SK-N-SH (cell line): ENCODE measurements around the gene TRAF7. TPM values are rescaled to one million over a fixed set of nuclear protein-coding genes. Genes with fewer than 3 reads are reported as not detected.

Experiments used
- CTCF ChIA-PET: fragments of 300-600, 350-600 bp; formaldehyde crosslinking; extraction: SDS; loops from one replicate; lab custom pipeline; 2021; lab: Yijun Ruan, JAX
- POLR2A ChIA-PET: fragments of 350-600 bp; sonication (Branson Sonifier 250); formaldehyde crosslinking; extraction: SDS; loops from one replicate; lab custom pipeline; 2020; ENCODE audit warnings: antibody characterized with exemption, inconsistent platforms; lab: Yijun Ruan, JAX
- DNase-seq: peaks from one replicate; pipeline ENCODE4 v3.0.0; 2012
- H2AFZ ChIP-seq: fragments of 200-600 bp; sonication (generic); 2 replicates; pipeline ENCODE4 v1.8.1; 2016; ENCODE audit warnings: antibody characterized with exemption, mild to moderate bottlenecking, low read depth
- H3F3A ChIP-seq: fragments of 200-600 bp; sonication (generic); replicated peaks from 2 replicates; pipeline ENCODE3; 2016; ENCODE audit warnings: antibody characterized with exemption, mild to moderate bottlenecking; ENCODE audit not compliant: insufficient read depth
- H3K27ac ChIP-seq, 2 experiments: fragments of 200-500 bp in 1 of 2; fragments of 200-600 bp in 1 of 2; sonication (Bioruptor generic) in 1 of 2; sonication (generic), shearing (Covaris generic) in 1 of 2; 2 replicates each; pipeline versions ENCODE4 v1.5.1 to v1.6.1; 2014 to 2016; ENCODE audit warnings: low read depth in 2 of 2, inconsistent platforms in 1 of 2, low read length in 1 of 2, mild to moderate bottlenecking in 1 of 2, mixed read lengths in 1 of 2
- H3K27me3 ChIP-seq: fragments of 200-600 bp; sonication (generic), shearing (Covaris generic); 2 replicates; pipeline ENCODE4 v1.6.1; 2016; ENCODE audit warnings: mixed run types; ENCODE audit not compliant: insufficient read depth
- H3K36me3 ChIP-seq, 2 experiments: fragments of 200-500 bp in 1 of 2; fragments of 200-600 bp in 1 of 2; sonication (Bioruptor generic) in 1 of 2; sonication (generic) in 1 of 2; replicated peaks in 1 of 2; 2 replicates each; pipeline versions ENCODE3 to v1.5.1; 2014 to 2016; ENCODE audit warnings: low read length in 1 of 2, mild to moderate bottlenecking in 1 of 2; ENCODE audit not compliant: insufficient read depth in 2 of 2, control insufficient read depth in 1 of 2
- H3K4me1 ChIP-seq, 2 experiments: fragments of 200-500 bp in 1 of 2; fragments of 200-600 bp in 1 of 2; sonication (Bioruptor generic) in 1 of 2; sonication (generic), shearing (Covaris generic) in 1 of 2; 2 replicates each; pipeline versions ENCODE4 v1.5.1 to v1.6.1; 2014 to 2016; ENCODE audit warnings: low read depth in 1 of 2, low read length in 1 of 2, mixed run types in 1 of 2; ENCODE audit not compliant: insufficient read depth in 2 of 2, control insufficient read depth in 1 of 2
- H3K4me2 ChIP-seq: fragments of 200-600 bp; sonication (generic), shearing (Covaris generic); 2 replicates; pipeline ENCODE4 v1.6.1; 2017; ENCODE audit warnings: mixed run types
- H3K4me3 ChIP-seq, 2 experiments: fragments of 200-500 bp in 1 of 2; fragments of 200-600 bp in 1 of 2; sonication (Bioruptor generic) in 1 of 2; sonication (generic), shearing (Covaris generic) in 1 of 2; 2 replicates each; pipeline versions ENCODE4 v1.5.1 to v1.8.1; 2014 to 2016; ENCODE audit warnings: low read depth in 2 of 2, inconsistent platforms in 1 of 2, low read length in 1 of 2, mild to moderate bottlenecking in 1 of 2, mixed read lengths in 1 of 2, moderate library complexity in 1 of 2
- H3K79me2 ChIP-seq: fragments of 200-600 bp; sonication (generic); 2 replicates; pipeline ENCODE4 v1.8.1; 2017; ENCODE audit warnings: mild to moderate bottlenecking; ENCODE audit not compliant: insufficient read depth
- H3K9ac ChIP-seq: fragments of 200-600 bp; sonication (generic); 2 replicates; pipeline ENCODE4 v1.6.1; 2017; ENCODE audit warnings: mixed run types
- H3K9me2 ChIP-seq: fragments of 200-600 bp; sonication (generic); 2 replicates; pipeline ENCODE4 v1.6.1; 2017; ENCODE audit warnings: mixed run types
- H3K9me3 ChIP-seq: fragments of 200-600 bp; sonication (generic); 2 replicates; pipeline ENCODE4 v1.6.1; 2017; ENCODE audit warnings: mixed run types, mild to moderate bottlenecking, moderate library complexity
- H4K20me1 ChIP-seq: fragments of 200-600 bp; sonication (generic); 2 replicates; pipeline ENCODE4 v1.6.1; 2017; ENCODE audit warnings: mild to moderate bottlenecking, mixed run types; ENCODE audit not compliant: insufficient read depth
- ELF1 ChIP-seq: IDR thresholded peaks from 2 replicates; pipeline ENCODE4 v1.4.0; 2012
- EZH2phosphoT487 ChIP-seq: fragments of 200-600 bp; sonication (generic); IDR thresholded peaks from 2 replicates; pipeline ENCODE4 v1.6.1; 2017; ENCODE audit warnings: low read depth, mixed run types, mild to moderate bottlenecking, antibody characterized with exemption, moderate library complexity, borderline replicate concordance
- FOSL2 ChIP-seq: IDR thresholded peaks from 2 replicates; pipeline ENCODE4 v1.4.0; 2012; ENCODE audit warnings: low read depth, mild to moderate bottlenecking, moderate library complexity, borderline replicate concordance
- FOXJ3 ChIP-seq: sonication (generic); formaldehyde crosslinking; IDR thresholded peaks from 2 replicates; pipeline ENCODE4 v1.5.1; 2020; ENCODE audit warnings: mild to moderate bottlenecking, missing genetic modification reagents
- GABPA ChIP-seq: IDR thresholded peaks from 2 replicates; pipeline ENCODE4 v1.4.0; 2012; ENCODE audit warnings: low read depth, mild to moderate bottlenecking
- JUND ChIP-seq: IDR thresholded peaks from 2 replicates; pipeline ENCODE4 v1.4.0; 2012
- MXI1 ChIP-seq: IDR thresholded peaks from 2 replicates; pipeline ENCODE4 v1.6.1; 2012; ENCODE audit warnings: mild to moderate bottlenecking, low read depth, low read length, improper control_type of control experiment
- NFIC ChIP-seq: IDR thresholded peaks from 2 replicates; pipeline ENCODE4 v1.4.0; 2012; ENCODE audit warnings: borderline replicate concordance
- POLR2AphosphoS5 ChIP-seq: IDR thresholded peaks from 2 replicates; pipeline ENCODE4 v1.6.1; 2012; ENCODE audit warnings: low read depth, low read length
- RCOR1 ChIP-seq: fragments of 150-350 bp; IDR thresholded peaks from 2 replicates; pipeline ENCODE4 v1.6.1; 2017; ENCODE audit warnings: antibody characterized with exemption, low read length
- RFX5 ChIP-seq: IDR thresholded peaks from 2 replicates; pipeline ENCODE4 v1.6.1; 2012; ENCODE audit warnings: mild to moderate bottlenecking, improper control_type of control experiment, low read length
- RXRA ChIP-seq: IDR thresholded peaks from 2 replicates; pipeline ENCODE4 v1.4.0; 2012; ENCODE audit warnings: low read depth, mild to moderate bottlenecking, borderline replicate concordance
- SMC3 ChIP-seq: IDR thresholded peaks from 2 replicates; pipeline ENCODE4 v1.6.1; 2012; ENCODE audit warnings: low read depth, low read length, improper control_type of control experiment
- TAF1 ChIP-seq: IDR thresholded peaks from 2 replicates; pipeline ENCODE4 v1.6.1; 2012; ENCODE audit warnings: low read depth, mild to moderate bottlenecking, low read length, moderate library complexity, borderline replicate concordance
- TEAD4 ChIP-seq: IDR thresholded peaks from 2 replicates; pipeline ENCODE4 v1.4.0; 2012; ENCODE audit warnings: mild to moderate bottlenecking, borderline replicate concordance; ENCODE audit not compliant: insufficient read depth
- YY1 ChIP-seq: IDR thresholded peaks from 2 replicates; pipeline ENCODE4 v1.4.0; 2012; ENCODE audit warnings: low read depth, mild to moderate bottlenecking
- WGBS: methylation state at CpG from one replicate; pipeline ENCODE4 v1.1.6; 2017; ENCODE audit warnings: low lambda C conversion rate; 5-methylcytosine and 5-hydroxymethylcytosine counted together
- polyA plus RNA-seq, 3 experiments: library from polyadenylated mRNA; depleted of rRNA; stranded (reverse); fragments of >200 nt; gene quantifications; 2 replicates each; pipeline ENCODE4 v1.2.3, GENCODE V29; 2012
- TF ChIP-seq, protein P1 (sequence below): IDR thresholded peaks from 2 replicates; pipeline ENCODE4 v1.4.0; 2012; ENCODE audit warnings: low read depth, borderline replicate concordance
- TF ChIP-seq, protein P2 (sequence below): IDR thresholded peaks from 2 replicates; pipeline ENCODE4 v1.4.0; 2012; ENCODE audit warnings: low read depth, borderline replicate concordance
- TF ChIP-seq, protein P3 (sequence below): fragments of 150-350 bp; IDR thresholded peaks from 2 replicates; pipeline ENCODE4 v1.6.1; 2017; ENCODE audit warnings: antibody characterized with exemption, low read length, low read depth, borderline replicate concordance

The TRAF7 gene
- polyA plus RNA-seq, 1 of the 3 experiments (the other 2 are of a cell fraction) = 73.0 TPM

DNA sequence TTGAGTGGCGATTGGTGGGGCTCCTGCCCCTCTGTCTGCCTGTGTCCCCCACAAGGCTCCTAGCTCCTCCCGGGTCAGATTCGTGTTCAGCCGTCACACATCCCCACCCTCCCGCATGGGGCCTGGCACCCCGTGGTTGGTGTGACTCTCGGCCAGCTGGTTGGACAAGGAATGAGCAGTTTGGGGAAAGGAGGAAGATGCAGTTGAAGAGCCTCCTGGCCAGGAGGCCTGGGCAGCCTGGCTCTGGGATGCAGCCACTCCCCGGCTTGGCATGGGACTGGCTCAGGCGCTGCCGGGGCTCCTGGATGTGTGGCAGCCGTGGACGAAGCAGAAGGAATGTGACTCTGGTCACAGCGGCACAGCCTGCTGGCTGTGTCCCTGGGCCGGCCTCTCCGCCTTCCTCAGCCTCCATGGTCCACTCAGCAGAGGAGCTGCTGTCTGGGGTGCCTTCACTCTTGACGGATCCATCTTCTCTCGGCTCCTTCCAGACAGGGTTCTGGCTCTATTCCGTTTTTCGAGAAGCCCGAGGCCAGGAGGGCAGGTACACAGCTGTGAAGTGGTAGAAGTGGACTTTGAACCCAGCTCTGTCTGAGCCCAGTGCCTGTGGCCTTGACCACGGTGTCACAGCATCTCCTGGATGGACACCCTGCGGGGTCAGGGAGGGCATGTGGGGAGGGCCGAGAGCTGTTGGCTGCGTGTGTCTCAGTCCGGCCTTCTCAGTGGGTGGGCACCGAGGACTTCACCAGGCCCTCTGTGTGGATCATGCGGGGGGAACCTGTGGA, 2.1 kb downstream of the TRAF7 start:
- H3K4me1 ChIP-seq = peaks cover 15 to 44% of the 10 kb centered on the region in 2 experiments; a peak in 3 of 4 replicates
- no peak overlapping the region for H3K27ac ChIP-seq
- H2AFZ ChIP-seq = no peak overlapping the region
- peaks cover 17 to 18% of the 10 kb centered on the region in 2 experiments for H3K36me3 ChIP-seq
- H3K9me3 ChIP-seq = no peaks in the 10 kb centered on the region
- peaks cover 78% of the 10 kb centered on the region for H4K20me1 ChIP-seq
- no peak for DNase-seq
- peaks cover 90% of the 10 kb centered on the region for H3K79me2 ChIP-seq
- H3K4me2 ChIP-seq = peak overlapping the region; percentile 95
- TF ChIP-seq, protein P1, sequence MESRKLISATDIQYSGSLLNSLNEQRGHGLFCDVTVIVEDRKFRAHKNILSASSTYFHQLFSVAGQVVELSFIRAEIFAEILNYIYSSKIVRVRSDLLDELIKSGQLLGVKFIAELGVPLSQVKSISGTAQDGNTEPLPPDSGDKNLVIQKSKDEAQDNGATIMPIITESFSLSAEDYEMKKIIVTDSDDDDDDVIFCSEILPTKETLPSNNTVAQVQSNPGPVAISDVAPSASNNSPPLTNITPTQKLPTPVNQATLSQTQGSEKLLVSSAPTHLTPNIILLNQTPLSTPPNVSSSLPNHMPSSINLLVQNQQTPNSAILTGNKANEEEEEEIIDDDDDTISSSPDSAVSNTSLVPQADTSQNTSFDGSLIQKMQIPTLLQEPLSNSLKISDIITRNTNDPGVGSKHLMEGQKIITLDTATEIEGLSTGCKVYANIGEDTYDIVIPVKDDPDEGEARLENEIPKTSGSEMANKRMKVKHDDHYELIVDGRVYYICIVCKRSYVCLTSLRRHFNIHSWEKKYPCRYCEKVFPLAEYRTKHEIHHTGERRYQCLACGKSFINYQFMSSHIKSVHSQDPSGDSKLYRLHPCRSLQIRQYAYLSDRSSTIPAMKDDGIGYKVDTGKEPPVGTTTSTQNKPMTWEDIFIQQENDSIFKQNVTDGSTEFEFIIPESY = no peak
- TF ChIP-seq TAF1 = no peak
- TF ChIP-seq JUND = no peak
- TF ChIP-seq, protein P2, sequence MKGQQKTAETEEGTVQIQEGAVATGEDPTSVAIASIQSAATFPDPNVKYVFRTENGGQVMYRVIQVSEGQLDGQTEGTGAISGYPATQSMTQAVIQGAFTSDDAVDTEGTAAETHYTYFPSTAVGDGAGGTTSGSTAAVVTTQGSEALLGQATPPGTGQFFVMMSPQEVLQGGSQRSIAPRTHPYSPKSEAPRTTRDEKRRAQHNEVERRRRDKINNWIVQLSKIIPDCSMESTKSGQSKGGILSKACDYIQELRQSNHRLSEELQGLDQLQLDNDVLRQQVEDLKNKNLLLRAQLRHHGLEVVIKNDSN = no peak
- no peak for TF ChIP-seq FOSL2
- TF ChIP-seq GABPA = no peak
- TF ChIP-seq EZH2phosphoT487 = no peak
- TF ChIP-seq, all 33 proteins: peak for 0
- H3K9me2 ChIP-seq = no peaks in the 10 kb centered on the region
- H3F3A ChIP-seq = peaks cover 11% of the 10 kb centered on the region
- WGBS = 89% methylated on average over 21 of the region's 27 CpGs
- POLR2A ChIA-PET = no interaction called here
- 0 out of 4 replicates have a peak overlapping the region, but pooled peaks of 1 of the 2 experiments have one; percentile 100 for H3K4me3 ChIP-seq
- CTCF ChIA-PET = no interaction called here
- H3K9ac ChIP-seq = peak overlapping the region; percentile 82; the same call in 1 of the 2 replicates
- no peaks in the 10 kb centered on the region for H3K27me3 ChIP-seq

DNA sequence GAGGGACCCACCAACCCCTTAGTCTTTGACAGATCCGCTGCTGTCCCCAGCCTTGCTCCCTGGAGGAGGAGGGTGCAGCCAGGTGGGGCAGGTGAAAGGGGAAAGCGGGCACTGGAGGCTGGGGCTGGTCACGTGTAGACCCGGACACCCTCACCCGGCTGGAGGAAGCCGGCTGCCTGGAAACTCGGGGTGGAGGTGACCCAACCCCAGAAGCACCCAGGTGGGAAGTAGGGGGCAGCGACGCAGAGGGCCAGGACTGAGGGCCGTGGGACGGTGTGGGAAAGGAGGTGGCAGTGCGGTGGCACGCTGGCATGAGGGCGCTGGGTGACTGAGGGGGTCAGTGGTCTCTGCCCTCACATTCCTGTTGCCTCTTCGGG, 2.7 kb downstream of the TRAF7 start:
- POLR2A ChIA-PET = no interaction called here
- WGBS = 89% methylated on average over 11 of the region's 15 CpGs
- H3K4me1 ChIP-seq = peaks cover 11 to 38% of the 10 kb centered on the region in 2 experiments; a peak in 3 of 4 replicates
- H3K27me3 ChIP-seq = no peaks in the 10 kb centered on the region
- H2AFZ ChIP-seq = no peak overlapping the region
- H3K4me2 ChIP-seq = peak overlapping the region; percentile 95; the same call in 1 of the 2 replicates
- TF ChIP-seq FOSL2 (no peak), FOXJ3 (CRISPR knock-in tag) (no peak), SMC3 (no peak), RXRA (no peak), RCOR1 (no peak), GABPA (no peak), RFX5 (no peak), POLR2AphosphoS5 (no peak), TAF1 (no peak), NFIC (no peak), TEAD4 (no peak), EZH2phosphoT487 (no peak), YY1 (no peak), ELF1 (no peak), MXI1 (no peak)
- TF ChIP-seq, protein P2 = no peak
- TF ChIP-seq, protein P3, sequence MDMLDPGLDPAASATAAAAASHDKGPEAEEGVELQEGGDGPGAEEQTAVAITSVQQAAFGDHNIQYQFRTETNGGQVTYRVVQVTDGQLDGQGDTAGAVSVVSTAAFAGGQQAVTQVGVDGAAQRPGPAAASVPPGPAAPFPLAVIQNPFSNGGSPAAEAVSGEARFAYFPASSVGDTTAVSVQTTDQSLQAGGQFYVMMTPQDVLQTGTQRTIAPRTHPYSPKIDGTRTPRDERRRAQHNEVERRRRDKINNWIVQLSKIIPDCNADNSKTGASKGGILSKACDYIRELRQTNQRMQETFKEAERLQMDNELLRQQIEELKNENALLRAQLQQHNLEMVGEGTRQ = no peak
- TF ChIP-seq, all 33 proteins: peak for 0
- no peak overlapping the region for H3K9ac ChIP-seq
- H3K27ac ChIP-seq = no peak overlapping the region; a peak in 1 of 4 replicates
- CTCF ChIA-PET = no interaction called here
- H3K4me3 ChIP-seq = no peak overlapping the region
- DNase-seq = no peak
- peaks cover 13 to 16% of the 10 kb centered on the region in 2 experiments for H3K36me3 ChIP-seq
- H3K9me2 ChIP-seq = no peaks in the 10 kb centered on the region
- H3K9me3 ChIP-seq = no peaks in the 10 kb centered on the region
- H3F3A ChIP-seq = peaks cover 9% of the 10 kb centered on the region
- peaks cover 78% of the 10 kb centered on the region for H4K20me1 ChIP-seq
- H3K79me2 ChIP-seq = peaks cover 90% of the 10 kb centered on the region
